Measurements from ENCODE around the gene NEK7.

NEK7 gene

DNA sequence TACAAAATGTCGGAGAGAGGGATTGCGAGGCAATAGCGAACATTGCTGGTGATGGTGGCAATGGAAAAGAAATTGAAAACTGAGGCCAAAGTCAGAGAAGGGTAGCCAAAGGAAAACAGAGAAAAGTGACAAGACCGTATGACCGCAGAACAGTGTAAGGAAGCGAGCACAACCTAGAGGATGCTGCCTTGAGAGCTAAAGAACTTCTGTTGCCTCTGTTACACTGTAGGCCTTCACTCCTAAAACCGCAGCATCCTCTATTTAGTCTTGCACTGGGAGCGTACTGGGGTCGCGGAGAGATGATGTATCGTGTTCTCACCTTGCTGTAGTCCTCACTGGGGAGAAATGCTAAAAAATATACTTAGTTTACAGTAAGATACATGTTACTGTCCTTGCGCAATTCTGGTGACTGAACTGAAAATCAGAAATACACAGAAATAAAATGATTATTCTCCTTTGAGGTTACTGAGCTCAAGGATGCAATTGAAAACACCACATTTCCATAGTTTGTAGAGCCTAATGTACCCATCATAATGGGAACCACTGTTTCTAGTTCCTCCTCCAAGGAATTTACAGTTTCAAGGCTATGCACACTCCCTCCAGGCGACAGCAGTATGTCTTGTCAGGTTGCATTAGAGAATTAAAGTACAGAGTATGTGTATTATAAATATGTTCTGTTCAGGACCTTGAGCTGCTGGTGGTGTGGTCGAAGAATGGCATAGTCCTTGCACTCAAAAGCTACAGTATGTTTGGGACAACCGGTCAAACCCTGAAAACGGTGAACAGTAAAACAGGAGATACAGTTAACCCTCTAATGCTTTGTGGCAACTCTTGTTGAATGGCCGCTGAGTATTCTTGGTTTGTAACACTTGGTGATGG lies 1.3 kb downstream of the NEK7 start:
- Histone ChIP-seq H3K4me2 (peak overlapping the region; percentile 95), H3K4me3 (peak overlapping the region; percentile 98), H3K36me3 (no peaks in the 10 kb centered on the region), H3K27ac (peak overlapping the region; percentile 88), H4K20me1 (peaks cover under 1% of the 10 kb centered on the region; the same call in 1 of the 2 replicates), H3K27me3 (no peaks in the 10 kb centered on the region), H3K9me3 (no peaks in the 10 kb centered on the region), H3K9ac (peak overlapping the region; percentile 89), H3K4me1 (peaks cover 24% of the 10 kb centered on the region)
- TF ChIP-seq Cebpa-rat (IDR thresholded peaks at IDR 0.05) = peak; percentile 79; the same call in 1 of the 2 replicates

DNA sequence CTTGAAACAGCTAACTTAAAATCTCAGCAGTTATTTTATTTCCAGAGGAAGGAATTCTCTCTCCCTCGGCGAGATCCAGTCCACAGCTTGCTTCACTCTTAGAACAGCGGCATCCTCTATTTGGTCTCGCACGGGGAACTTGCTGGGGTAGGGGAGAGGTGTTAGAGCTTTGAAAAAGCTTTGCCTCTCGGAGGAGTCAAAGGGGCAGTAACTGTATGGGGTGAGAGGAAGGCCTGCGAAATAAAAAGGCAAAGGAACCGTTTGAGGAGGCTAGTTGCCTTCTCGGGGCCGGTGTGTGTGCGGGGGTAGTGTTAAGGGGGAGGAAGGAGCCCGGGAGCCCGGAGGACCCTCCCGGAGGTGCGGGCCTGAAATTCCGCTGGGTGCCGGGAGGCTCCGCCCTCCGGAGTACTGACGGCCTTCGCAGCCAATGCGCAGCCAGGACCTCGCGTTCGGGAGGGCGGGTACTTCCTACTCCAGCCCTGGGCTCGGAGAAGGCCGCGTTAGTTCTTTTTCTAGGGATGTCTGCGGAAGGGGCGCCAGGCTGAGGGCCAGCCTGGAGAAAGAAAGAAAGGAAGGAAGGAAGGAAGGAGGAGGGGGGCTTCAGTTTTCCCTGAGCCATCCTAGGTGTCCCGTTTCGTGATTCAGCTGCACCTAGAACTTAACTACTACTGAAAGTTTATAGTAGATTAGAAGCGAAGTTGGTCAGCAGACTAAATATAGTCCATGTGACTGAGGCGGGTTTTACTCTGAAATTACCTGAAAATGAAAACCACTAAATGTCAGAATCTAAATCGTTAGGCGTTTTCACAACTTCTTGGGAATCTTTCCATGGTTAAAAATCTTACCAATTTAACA lies 2.2 kb downstream of the NEK7 start:
- peaks cover 23% of the 10 kb centered on the region for H3K4me1 ChIP-seq
- H3K36me3 ChIP-seq = no peaks in the 10 kb centered on the region; the same call in 1 of the 2 replicates
- peak overlapping the region; percentile 86 for H3K27ac ChIP-seq
- H3K9ac ChIP-seq = peak overlapping the region; percentile 89
- TF ChIP-seq Cebpa-rat (IDR thresholded peaks at IDR 0.05) = no peak
- no peaks in the 10 kb centered on the region for H3K27me3 ChIP-seq
- peak overlapping the region; percentile 98 for H3K4me3 ChIP-seq
- peak overlapping the region; percentile 95 for H3K4me2 ChIP-seq
- H4K20me1 ChIP-seq = peaks cover 10% of the 10 kb centered on the region; the same call in 1 of the 2 replicates
- H3K9me3 ChIP-seq = no peaks in the 10 kb centered on the region

DNA sequence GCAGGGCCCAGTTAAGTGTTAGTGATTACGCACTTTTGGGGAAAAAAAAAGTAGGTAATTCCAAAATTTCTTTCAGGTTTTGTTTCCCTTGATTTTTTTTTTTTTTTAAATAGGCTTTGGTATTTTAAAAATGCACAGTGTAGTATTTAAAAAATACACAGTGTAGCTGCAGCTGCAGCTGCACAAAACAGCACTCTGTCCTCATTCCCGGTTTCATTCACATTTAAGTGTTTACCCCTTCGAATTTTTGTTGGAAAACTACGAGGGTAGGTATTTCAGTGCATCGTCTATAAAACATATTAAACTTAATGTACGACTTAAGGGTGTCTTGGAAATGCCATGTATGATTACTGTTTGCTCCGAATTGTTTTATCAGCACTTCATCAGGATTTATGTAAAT lies 3.4 kb downstream of the NEK7 start:
- Histone ChIP-seq H3K27ac (no peak overlapping the region), H3K4me3 (no peak overlapping the region), H3K27me3 (no peaks in the 10 kb centered on the region), H3K4me2 (peak overlapping the region; percentile 95), H3K9me3 (no peaks in the 10 kb centered on the region), H3K36me3 (no peaks in the 10 kb centered on the region; the same call in 1 of the 2 replicates), H3K9ac (no peak overlapping the region), H3K4me1 (peaks cover 27% of the 10 kb centered on the region), H4K20me1 (peaks cover 22% of the 10 kb centered on the region; the same call in 1 of the 2 replicates)
- TF ChIP-seq Cebpa-rat (IDR thresholded peaks at IDR 0.05) = no peak

DNA sequence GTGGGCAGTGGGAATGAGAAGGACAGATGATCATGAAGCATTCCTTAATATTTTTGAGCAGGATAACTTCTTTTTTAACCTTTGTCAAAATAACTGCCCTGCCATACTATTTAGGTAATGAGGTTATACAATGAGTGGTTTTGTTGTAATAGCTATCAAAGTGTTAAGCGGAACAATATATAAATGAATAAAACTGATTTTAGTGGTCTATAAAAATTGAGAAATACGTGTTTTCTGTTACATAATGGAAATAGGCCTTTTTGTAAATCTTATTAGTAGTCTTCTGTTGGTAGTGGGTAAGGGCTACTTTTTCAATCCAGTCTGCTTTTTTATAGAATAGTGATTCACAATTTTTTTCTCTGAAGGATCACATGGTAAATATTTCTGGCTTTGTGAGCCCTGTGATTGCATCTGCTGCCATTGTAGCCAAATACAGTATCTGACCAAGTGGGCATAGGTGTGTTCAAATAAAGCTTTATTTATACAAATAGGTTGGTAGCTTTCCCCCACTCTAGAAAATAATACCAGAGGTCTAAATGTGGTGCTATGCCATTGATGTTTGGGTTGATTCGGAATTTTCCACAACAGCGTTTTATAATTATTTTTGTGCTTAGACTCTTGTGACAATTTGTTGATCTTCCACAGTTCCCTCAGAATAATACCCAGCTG lies 4.3 kb downstream of the NEK7 start:
- no peak overlapping the region for H3K4me3 ChIP-seq
- H3K4me1 ChIP-seq = peaks cover 35% of the 10 kb centered on the region
- H3K36me3 ChIP-seq = no peaks in the 10 kb centered on the region; the same call in 1 of the 2 replicates
- H3K27me3 ChIP-seq = no peaks in the 10 kb centered on the region
- H4K20me1 ChIP-seq = peaks cover 31% of the 10 kb centered on the region; the same call in 1 of the 2 replicates
- no peaks in the 10 kb centered on the region for H3K9me3 ChIP-seq
- no peak overlapping the region for H3K9ac ChIP-seq
- H3K27ac ChIP-seq = no peak overlapping the region
- no peak overlapping the region for H3K4me2 ChIP-seq
- TF ChIP-seq Cebpa-rat (IDR thresholded peaks at IDR 0.05) = no peak

DNA sequence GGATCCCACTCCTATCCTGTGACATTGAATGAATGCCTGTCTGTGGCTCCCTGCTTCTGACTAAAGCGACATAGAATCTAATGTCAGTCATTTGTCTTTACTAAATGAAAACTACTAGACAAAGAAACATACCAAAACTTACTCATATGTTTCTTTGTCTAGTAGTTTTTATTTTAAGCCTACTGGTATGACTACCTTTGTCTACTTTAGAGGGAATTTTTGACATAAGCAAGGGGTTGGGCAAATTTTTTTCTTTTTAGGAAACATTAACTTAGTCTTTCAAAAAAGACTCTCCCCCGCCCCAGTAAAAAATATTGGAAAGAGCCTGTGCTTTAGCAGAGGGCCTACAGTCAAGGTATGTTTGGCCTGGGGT lies 4.9 kb downstream of the NEK7 start:
- H4K20me1 ChIP-seq = peaks cover 37% of the 10 kb centered on the region; the same call in 1 of the 2 replicates

DNA sequence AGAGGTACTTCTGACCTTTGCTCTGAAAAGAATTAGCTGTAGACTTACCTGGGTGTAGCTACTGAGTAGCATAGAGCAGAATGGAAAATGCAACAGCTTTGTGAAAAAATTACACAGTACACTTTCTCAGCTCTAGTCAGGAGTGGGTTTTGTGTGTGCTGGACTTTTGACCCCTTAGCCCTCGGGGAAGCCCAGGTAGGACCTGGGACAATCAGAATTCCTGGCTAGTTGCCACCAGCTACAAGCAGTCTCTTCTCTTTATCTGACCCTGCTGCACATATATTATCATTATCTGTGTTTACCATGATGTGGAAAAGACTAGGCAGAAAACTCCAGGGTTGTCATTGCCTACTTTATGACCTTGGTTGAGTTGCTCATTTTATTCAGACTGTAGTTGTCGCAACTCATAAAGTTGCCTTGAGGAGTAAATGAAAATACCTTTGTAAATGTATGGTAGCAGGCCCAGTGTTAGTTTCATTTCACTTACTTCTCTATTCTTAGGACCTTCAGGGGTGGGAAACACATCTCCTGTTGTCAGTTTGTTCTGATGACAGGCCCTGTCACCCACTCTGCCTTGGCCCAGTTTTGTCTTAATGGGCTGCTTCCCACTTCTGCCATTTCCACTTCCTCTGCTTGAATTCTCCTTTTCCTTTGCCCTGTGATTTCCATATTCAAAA lies 5.4 kb downstream of the NEK7 start:
- Histone ChIP-seq H3K4me1 (peaks cover 35% of the 10 kb centered on the region), H3K27me3 (no peaks in the 10 kb centered on the region), H3K27ac (no peak overlapping the region), H3K4me2 (no peak overlapping the region), H3K36me3 (no peaks in the 10 kb centered on the region; the same call in 1 of the 2 replicates), H4K20me1 (peaks cover 42% of the 10 kb centered on the region), H3K9ac (no peak overlapping the region), H3K4me3 (no peak overlapping the region), H3K9me3 (no peaks in the 10 kb centered on the region)
- no peak for TF ChIP-seq Cebpa-rat (IDR thresholded peaks at IDR 0.05)

More for the DNA sequence above, 4.9 kb downstream of the NEK7 start:
- Histone ChIP-seq H3K4me3 (no peak overlapping the region), H3K9me3 (no peaks in the 10 kb centered on the region), H3K36me3 (no peaks in the 10 kb centered on the region; the same call in 1 of the 2 replicates), H3K27ac (no peak overlapping the region), H3K4me2 (no peak overlapping the region), H3K4me1 (peaks cover 35% of the 10 kb centered on the region), H3K9ac (no peak overlapping the region), H3K27me3 (no peaks in the 10 kb centered on the region)
- TF ChIP-seq Cebpa-rat (IDR thresholded peaks at IDR 0.05) = no peak

DNA sequence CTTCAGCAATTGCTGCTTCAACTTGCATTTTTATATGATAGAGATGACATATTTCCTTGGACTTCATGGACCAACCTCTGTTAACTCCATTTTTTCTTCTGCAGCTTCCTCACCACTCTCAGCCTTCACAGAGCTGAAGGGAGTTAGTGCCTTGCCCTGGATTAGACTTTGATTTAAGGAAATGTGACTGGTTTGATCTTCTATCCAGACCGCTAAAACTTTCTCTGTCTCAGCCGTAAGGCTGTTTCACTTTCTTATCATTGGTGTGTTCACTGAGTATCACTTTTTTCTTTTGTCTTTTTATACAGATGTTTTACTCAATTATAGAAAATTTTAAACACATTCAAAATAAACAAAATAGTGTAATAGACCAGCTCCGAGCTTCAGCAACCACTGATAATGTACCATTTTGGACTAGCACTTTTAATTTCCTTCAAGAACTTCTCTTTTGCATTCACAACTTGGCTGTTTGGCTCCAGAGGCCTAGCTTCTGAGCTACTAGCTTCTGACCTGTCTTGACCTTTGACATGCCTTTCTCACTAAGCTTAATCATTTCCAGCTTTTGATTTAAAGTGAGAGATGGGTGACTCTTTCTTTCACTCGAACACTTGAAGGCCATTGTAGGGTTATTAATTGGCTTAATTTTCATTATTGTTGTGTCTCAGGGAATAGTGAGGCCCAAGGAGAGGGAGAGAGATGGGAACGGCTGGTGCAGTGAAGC lies 9.3 kb downstream of the NEK7 start:
- Histone ChIP-seq H3K27ac (no peak overlapping the region), H3K9ac (no peak overlapping the region)

DNA sequence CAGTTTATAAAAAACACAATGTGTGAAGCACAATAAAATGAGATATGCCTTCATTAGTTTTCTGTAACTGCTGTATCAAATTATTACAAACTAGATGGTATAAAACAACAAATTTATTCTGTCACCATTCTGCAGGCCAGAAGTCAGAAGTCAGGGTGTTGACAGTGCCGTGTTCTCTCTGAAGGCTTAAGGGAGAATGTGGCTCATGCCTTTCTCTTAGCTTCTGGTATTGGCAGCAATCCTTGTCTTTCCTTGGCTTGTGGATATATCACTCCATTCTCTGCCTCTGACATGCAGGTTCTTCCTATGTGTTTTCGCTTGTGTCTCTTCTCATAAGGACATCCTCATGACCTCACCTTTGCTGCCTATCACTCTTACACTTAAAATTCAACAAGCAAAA lies 10.1 kb downstream of the NEK7 start:
- Histone ChIP-seq H3K27me3 (no peaks in the 10 kb centered on the region), H3K4me2 (no peak overlapping the region), H4K20me1 (peaks cover 89% of the 10 kb centered on the region), H3K9me3 (no peaks in the 10 kb centered on the region), H3K36me3 (no peaks in the 10 kb centered on the region; the same call in 1 of the 2 replicates), H3K27ac (no peak overlapping the region), H3K4me1 (peaks cover 18% of the 10 kb centered on the region; the same call in 1 of the 2 replicates), H3K4me3 (no peak overlapping the region), H3K9ac (no peak overlapping the region)
- no peak for TF ChIP-seq Cebpa-rat (IDR thresholded peaks at IDR 0.05)

More for the DNA sequence above, 9.3 kb downstream of the NEK7 start:
- Histone ChIP-seq H3K4me2 (0 out of 2 replicates have a peak overlapping the region, but pooled peaks have one; percentile 4), H3K36me3 (no peaks in the 10 kb centered on the region; the same call in 1 of the 2 replicates), H3K27me3 (no peaks in the 10 kb centered on the region), H3K4me3 (no peak overlapping the region), H3K9me3 (no peaks in the 10 kb centered on the region), H3K4me1 (peaks cover 19% of the 10 kb centered on the region; the same call in 1 of the 2 replicates), H4K20me1 (peaks cover 81% of the 10 kb centered on the region)
- no peak for TF ChIP-seq Cebpa-rat (IDR thresholded peaks at IDR 0.05)
